GM21528 (cell line): ENCODE results near the gene CEP120.
"Not testable (repeated sequence)": the region's sequence is repeated elsewhere in the genome, so short reads cannot be mapped to it uniquely, and the experiment has no call there.

ENCODE experiments used
- ATAC-seq: cut with Tn5 transposase; IDR thresholded peaks from one replicate; pipeline ENCODE4 v1.9.1; 2021; ENCODE audit warnings: mild to moderate bottlenecking, moderate library complexity; ENCODE audit not compliant: unreplicated experiment, low FRiP score

CEP120 gene

GRCh38 chr5:123391009-123391408 is 32.2 kb downstream of the CEP120 start:
- no peak for ATAC-seq

DNA sequence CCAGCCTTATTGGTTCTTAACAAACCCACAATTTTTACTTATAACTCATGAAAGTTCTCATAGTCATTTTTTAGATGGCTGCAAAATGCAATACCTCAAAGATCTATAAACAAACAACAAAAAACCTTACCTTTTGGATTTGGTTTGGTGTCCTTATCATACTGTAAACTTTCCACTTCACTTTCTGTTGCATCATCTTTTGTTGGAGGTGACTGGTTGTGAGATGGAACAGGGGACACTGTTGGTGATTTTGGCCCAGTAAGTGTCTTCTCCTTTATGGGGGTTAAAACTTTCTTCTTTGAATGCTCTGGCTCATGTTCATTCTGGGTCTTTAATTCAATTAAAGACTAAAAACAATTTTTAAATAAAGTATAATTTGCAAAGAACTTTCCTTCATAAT is 33.4 kb downstream of the CEP120 start:
- no peak for ATAC-seq

DNA sequence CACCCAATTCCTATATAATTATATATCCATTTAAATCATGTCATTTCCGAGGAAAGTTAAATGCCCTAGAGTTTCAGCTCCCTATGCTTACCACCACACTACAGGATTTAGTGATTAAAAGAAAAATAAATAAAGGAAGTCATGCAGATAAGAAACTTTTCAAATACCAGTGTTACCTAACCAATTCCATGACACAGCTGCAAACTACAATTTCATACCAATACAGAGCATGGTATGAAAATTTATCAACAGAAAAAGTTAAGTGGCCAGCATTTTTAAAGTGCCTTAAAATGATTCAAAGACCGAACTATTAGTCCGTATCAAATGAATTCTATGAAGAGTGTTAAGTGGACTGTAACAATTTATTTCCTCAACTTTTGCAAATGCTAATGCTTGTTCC is 35.9 kb downstream of the CEP120 start:
- no peak for ATAC-seq

DNA sequence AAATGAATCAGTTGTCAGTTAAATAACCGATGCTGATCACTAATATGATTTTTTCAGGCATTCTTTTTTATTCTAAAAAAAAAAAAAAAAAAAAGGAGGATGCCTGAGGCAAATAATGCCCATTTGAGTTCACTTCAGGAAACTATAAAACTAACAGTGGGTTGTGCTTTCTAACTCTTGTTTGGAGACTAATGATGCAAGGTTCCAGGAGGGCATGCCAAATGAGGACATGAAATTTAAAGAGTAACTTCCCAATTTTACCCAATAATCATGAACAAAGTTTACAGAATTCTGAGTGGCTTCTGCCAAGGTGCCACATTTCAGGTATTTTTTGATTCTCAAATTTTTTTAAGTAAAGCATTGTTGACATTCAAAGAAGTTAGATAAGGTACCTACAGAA is 41.0 kb downstream of the CEP120 start:
- no peak for ATAC-seq

DNA sequence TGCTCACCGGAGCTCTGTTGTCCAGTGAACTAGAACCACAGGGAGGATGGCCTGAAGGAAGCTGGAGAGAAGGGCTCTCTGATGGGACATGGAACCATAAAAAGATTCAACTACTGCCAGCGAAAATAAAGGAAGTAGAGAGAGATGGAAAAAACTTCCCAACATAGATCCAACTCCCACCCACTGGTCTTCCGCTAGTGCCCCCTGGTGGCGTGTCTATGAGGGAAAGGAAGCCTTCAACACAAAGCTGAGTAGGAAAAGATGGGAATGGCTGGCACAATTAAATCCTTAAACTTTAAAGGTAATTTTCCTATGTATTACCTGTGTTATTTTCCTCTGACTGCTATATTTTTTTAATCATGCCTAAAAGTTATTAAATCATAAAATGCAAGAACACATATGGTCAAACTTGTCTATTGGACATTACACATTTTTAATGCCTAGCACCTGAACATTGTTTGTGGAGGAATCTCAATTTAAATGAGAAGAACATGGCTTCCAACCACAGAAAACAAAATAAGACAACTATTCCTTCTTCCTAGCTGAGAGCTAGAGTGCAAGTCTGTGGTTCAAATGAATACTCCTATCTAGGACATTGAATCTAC is 51.5 kb downstream of the CEP120 start:
- ATAC-seq: no peak

- ATAC-seq: no peak
These were observed 53.7 kb downstream of the CEP120 start for GRCh38 chr5:123369371-123369968.

GRCh38 chr5:123367739-123368138 is 55.5 kb downstream of the CEP120 start:
- ATAC-seq: no peak

DNA sequence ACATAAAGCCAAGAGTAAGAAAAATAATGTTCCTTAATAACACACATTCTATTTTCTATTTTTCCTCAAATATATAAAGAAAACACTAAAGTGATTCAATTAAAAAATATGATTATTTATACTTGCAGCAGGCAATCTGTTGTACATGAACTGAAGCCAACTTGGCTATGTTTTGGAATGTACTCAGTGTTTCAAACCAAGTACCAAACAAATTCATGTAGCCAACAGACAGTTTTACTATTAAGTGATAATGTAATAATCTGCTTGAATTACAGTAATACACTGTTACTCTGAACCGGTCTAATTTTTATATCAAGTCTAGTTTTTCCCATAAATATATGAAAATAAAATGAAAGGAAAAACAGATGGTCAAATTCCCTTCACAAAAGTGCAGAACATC is 58.0 kb downstream of the CEP120 start:
- ATAC-seq: no peak

GRCh38 chr5:123364441-123365155 is 58.6 kb downstream of the CEP120 start:
- no peak for ATAC-seq

DNA sequence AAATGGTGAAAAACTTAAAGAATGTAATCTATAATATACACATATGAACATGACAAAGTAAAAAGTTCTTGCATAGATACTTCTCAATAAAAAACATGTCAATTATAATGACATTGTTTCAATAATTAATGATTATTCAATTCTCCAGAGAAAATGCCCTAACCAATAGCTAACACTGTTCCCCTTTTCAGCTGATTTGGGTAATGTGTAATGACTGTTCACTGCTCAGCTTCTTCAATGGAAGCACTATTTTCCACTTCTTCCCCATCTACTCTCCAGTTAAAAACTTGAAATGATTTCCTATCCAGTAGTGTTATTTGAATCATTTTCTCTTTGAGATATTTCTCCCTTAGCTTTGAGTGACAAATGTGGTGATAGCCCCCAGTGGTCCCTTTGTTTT is 62.3 kb downstream of the CEP120 start:
- ATAC-seq: no peak

- no peak for ATAC-seq
These were observed 63.0 kb downstream of the CEP120 start for GRCh38 chr5:123360201-123360571.

DNA sequence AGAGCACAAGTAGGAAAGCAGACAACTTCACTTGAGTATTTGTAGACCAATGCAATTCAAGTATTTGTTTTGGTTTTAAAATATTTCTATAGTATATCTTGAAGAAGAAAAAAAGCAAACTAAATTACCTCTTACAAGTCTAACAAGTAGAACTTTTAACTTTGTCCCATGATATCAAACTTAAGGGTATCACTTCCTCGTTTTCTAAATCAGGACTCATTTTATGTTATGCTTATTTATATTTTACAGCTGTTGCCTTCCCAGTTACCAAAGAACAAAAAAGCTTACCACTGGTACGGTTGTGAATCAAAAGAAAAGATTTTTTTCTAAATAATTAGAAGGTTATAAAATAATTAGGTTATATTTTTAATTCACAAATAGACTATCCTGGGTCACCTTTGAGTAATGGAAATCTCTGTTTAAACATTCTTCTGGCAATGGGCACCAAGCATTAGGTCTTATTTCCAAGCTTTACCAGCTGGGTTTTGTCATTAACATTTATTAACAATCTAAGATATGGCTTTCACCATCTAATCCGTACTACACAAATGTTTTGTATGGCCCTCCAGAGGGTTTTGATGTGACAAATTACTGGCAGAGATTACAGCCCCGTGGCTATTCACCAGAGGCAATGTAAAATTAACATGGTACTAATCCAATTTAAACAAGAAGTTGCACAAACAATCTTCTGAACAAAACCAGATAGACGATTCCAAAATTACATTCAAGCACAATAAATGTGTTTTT is 63.6 kb downstream of the CEP120 start:
- no peak for ATAC-seq

- no peak for ATAC-seq
These were observed 64.5 kb downstream of the CEP120 start for GRCh38 chr5:123358751-123359150.

- no peak for ATAC-seq
These were observed 64.9 kb downstream of the CEP120 start for GRCh38 chr5:123358304-123358703.

- ATAC-seq: no peak
These were observed 71.4 kb downstream of the CEP120 start for GRCh38 chr5:123351820-123352219.

DNA sequence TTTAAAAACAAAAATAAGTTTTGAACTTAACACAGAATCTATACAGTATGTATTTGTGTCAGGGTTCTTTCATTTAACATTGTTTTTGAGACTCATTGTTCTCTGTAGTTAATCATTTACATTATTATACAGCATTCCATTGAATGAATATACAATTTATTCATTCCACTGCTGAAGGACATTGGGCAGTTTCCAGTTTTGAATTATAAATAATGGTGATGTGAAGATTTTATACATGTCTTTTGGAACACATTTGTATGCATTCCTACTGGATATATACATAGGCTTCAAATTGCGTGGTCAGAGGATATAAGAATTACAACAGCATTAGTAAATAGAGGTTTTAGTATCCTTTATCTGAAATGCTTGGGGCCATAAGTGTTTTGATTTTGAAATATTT is 72.0 kb downstream of the CEP120 start:
- no peak for ATAC-seq

DNA sequence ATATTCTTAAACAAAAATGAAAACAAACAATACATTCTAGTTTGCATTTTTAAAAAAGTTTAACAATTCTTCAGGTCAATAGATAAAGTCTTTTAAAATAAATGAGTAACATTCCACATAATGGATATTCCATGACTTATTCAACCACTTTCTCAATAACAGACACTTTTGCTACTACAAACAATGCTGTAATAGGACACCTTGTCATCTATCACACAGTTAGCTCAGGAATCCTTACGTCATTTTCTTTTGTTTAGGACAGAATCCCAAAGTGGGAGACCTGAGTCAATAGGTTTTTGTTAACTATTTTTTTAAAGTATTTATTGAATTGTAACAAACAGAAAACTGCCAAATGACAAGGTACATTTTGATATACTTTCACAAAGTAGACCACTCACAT is 72.5 kb downstream of the CEP120 start:
- ATAC-seq: no peak

GRCh38 chr5:123344816-123345426 is 78.3 kb downstream of the CEP120 start:
- no peak for ATAC-seq

GRCh38 chr5:123340928-123341327 is 82.3 kb downstream of the CEP120 start:
- no peak for ATAC-seq

- ATAC-seq: not testable (repeated sequence)
These were observed 114.8 kb downstream of the CEP120 start for GRCh38 chr5:123308377-123308776.

DNA sequence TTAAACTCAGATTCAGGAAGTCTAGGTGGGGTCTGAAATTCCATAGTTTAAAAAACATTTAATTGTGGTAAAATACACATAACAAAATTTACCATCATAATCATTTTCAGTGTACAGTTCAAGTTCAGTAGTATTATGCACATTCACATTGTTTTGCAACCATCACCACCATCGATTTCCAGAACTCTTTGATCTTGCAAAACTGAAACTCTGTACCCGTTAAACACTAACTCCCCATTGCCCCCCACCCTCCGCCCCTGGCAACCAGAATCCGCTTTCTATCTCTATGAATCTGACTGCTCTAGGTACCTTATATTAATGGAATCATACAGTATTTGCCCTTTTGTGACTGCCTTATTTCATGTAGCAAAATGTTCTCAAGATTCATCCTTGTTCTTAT is 117.5 kb downstream of the CEP120 start:
- no peak for ATAC-seq
